ENCODE data around the gene NUAK2. TPM values are rescaled to one million over a fixed set of nuclear protein-coding genes. Genes with fewer than 3 reads are reported as not detected.

NUAK2 gene
- total RNA-seq, 2 experiments from 2014 or later = 5.3 to 9.1 TPM

DNA sequence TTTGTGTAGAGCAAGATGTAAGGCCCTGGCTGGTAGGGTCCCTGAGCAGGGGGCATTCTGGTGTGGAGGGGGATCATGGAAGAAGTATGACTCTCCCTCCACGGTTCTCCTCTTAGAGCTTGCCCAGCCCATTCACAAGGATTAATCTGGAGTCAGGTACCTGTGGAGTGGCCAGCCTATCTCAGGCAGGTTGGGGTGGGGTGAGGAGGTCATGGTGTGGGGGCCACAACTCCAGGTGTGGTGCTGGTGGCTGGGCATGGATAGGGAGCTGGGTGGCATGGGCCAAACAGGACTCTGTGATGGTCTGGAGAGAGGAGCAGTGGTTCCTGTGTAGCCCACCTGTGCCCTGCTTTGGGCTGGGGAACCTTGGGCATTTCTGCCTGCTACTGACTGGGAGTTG, 61.5 kb downstream of the NUAK2 start:
- ChIA-PET POLR2A (interaction anchor here (0.6 to 1.8 kb wide), 4 partner anchors 30 to 71 kb away, joined by 3 to 9 read pairs (median 4); no protein-coding TSS in a partner anchor), CTCF (ENCODE audit: unreplicated experiment) (interaction anchor here (8.0 kb wide), 1 partner anchor 32 kb away, joined by 48 read pairs; the partner anchor contains the start of gene TMCC2)
- H3K4me1 ChIP-seq (ENCODE audit: insufficient read depth, low read length, poor library complexity, severe bottlenecking) = peaks cover 45% of the 10 kb centered on the region
- no peak for DNase-seq (ENCODE audit: low spot score)
- no peak for TF ChIP-seq EZH2phosphoT487 (IDR thresholded peaks at IDR 0.05; ENCODE audit: borderline replicate concordance, low read depth, low read length)
- TF ChIP-seq, protein P1, sequence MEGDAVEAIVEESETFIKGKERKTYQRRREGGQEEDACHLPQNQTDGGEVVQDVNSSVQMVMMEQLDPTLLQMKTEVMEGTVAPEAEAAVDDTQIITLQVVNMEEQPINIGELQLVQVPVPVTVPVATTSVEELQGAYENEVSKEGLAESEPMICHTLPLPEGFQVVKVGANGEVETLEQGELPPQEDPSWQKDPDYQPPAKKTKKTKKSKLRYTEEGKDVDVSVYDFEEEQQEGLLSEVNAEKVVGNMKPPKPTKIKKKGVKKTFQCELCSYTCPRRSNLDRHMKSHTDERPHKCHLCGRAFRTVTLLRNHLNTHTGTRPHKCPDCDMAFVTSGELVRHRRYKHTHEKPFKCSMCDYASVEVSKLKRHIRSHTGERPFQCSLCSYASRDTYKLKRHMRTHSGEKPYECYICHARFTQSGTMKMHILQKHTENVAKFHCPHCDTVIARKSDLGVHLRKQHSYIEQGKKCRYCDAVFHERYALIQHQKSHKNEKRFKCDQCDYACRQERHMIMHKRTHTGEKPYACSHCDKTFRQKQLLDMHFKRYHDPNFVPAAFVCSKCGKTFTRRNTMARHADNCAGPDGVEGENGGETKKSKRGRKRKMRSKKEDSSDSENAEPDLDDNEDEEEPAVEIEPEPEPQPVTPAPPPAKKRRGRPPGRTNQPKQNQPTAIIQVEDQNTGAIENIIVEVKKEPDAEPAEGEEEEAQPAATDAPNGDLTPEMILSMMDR (conservative IDR thresholded peaks at IDR 0.05; ENCODE audit: low read length) = no peak
- 0 out of 2 replicates have a peak overlapping the region, but pooled peaks have one; percentile 23 for H3K4me2 ChIP-seq (ENCODE audit: low read length)
- H4K20me1 ChIP-seq (ENCODE audit: insufficient read depth, low read length) = no peaks in the 10 kb centered on the region
- H3K36me3 ChIP-seq (ENCODE audit: insufficient read depth, low read length) = no peaks in the 10 kb centered on the region
- no peak overlapping the region for H3K27ac ChIP-seq (ENCODE audit: low read depth, low read length, poor library complexity, severe bottlenecking)
- intact Hi-C loops (cut with micrococcal nuclease; ENCODE audit: unreplicated experiment) = loop anchor here (5.0 to 10.0 kb wide), 2 partner anchors 138 to 195 kb away; partner anchors contain the start of gene RBBP5
- H3K9me2 ChIP-seq (ENCODE audit: insufficient read depth, low read length) = no peaks in the 10 kb centered on the region
- H2AFZ ChIP-seq (ENCODE audit: low read length) = no peak overlapping the region
- H3K9me3 ChIP-seq (ENCODE audit: low read length) = no peaks in the 10 kb centered on the region
- BruUV-seq (replicated peaks) = no TSS peak
- no peaks in the 10 kb centered on the region for H3K79me2 ChIP-seq (ENCODE audit: insufficient read depth, low read depth, low read length)
- no peak overlapping the region for H3K4me3 ChIP-seq (ENCODE audit: low read depth, low read length, poor library complexity, severe bottlenecking)

DNA sequence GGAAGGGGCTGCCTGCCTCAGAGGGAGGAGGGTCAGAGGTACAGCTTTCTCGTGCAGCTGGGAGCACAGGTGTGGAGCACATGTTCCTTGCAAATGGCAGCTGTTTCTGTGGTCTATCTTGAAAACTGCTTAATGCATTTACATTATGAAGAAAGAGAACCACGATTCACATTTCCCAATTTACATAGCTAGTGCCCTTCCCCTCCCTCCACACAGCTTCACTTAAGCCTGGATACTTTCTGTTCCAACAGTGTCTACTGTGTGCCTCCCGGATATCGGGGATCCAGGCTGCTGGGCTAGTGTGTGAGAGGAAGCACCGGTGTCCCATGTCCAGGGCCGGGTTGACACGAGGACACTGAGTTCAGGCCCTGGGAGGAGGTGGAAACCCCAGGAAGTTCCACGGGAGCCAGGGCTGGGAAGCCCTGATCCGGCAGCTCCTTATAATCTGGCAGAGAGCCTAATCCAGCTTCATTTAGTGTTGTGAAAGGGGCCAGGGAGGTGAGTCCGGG, 62.2 kb downstream of the NUAK2 start:
- H3K4me3 ChIP-seq (ENCODE audit: low read depth, low read length, poor library complexity, severe bottlenecking) = no peak overlapping the region
- no peaks in the 10 kb centered on the region for H3K79me2 ChIP-seq (ENCODE audit: insufficient read depth, low read depth, low read length)
- H3K36me3 ChIP-seq (ENCODE audit: insufficient read depth, low read length) = no peaks in the 10 kb centered on the region
- POLR2A ChIA-PET = interaction anchor here (0.6 to 1.8 kb wide), 4 partner anchors 17 to 72 kb away, joined by 3 to 9 read pairs (median 4); no protein-coding TSS in a partner anchor
- H4K20me1 ChIP-seq (ENCODE audit: insufficient read depth, low read length) = no peaks in the 10 kb centered on the region
- intact Hi-C loops (cut with micrococcal nuclease; ENCODE audit: unreplicated experiment) = loop anchor here (5.0 to 10.0 kb wide), 2 partner anchors 137 to 195 kb away; partner anchors contain the start of gene RBBP5
- peaks cover 45% of the 10 kb centered on the region for H3K4me1 ChIP-seq (ENCODE audit: insufficient read depth, low read length, poor library complexity, severe bottlenecking)
- peak; percentile 74 for DNase-seq (ENCODE audit: low spot score)
- no TSS peak for BruUV-seq (replicated peaks)
- H2AFZ ChIP-seq (ENCODE audit: low read length) = no peak overlapping the region
- H3K9me3 ChIP-seq (ENCODE audit: low read length) = no peaks in the 10 kb centered on the region
- no peaks in the 10 kb centered on the region for H3K9me2 ChIP-seq (ENCODE audit: insufficient read depth, low read length)
- TF ChIP-seq, protein P1 (conservative IDR thresholded peaks at IDR 0.05; ENCODE audit: low read length) = no peak
- no peak for TF ChIP-seq EZH2phosphoT487 (IDR thresholded peaks at IDR 0.05; ENCODE audit: borderline replicate concordance, low read depth, low read length)
- H3K27ac ChIP-seq (ENCODE audit: low read depth, low read length, poor library complexity, severe bottlenecking) = peak overlapping the region; percentile 21
- CTCF ChIA-PET (ENCODE audit: unreplicated experiment) = interaction anchor here (0.6 to 8.0 kb wide), 3 partner anchors 31 to 139 kb away, joined by 3 to 48 read pairs (median 3); partner anchors contain the start of gene TMCC2
- H3K4me2 ChIP-seq (ENCODE audit: low read length) = peak overlapping the region; percentile 23

DNA sequence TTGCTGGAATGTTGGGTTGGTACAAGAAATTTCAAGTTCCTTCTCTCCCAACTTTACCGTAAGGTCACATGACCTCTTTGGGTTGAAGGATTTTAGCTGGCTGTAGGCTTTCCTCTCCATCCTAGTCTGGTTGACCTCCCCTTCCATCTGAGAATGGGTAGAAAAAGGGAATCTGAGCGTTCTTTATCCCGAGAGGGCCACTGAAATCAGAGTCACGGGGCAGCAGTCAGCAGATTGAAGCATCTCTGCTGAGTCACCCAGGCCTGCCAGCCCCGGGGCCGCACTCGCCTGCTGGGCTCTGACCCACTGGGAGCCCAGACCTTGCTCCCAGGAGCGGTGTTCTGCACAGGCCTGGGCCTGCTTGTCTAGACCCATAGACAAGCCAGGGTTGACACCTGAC, 62.8 kb downstream of the NUAK2 start:
- Histone ChIP-seq H2AFZ (ENCODE audit: low read length) (no peak overlapping the region), H3K79me2 (ENCODE audit: insufficient read depth, low read depth, low read length) (no peaks in the 10 kb centered on the region), H3K9me2 (ENCODE audit: insufficient read depth, low read length) (no peaks in the 10 kb centered on the region), H3K9me3 (ENCODE audit: low read length) (no peaks in the 10 kb centered on the region), H3K4me2 (ENCODE audit: low read length) (peak overlapping the region; percentile 23), H3K27ac (ENCODE audit: low read depth, low read length, poor library complexity, severe bottlenecking) (peak overlapping the region; percentile 21), H3K4me3 (ENCODE audit: low read depth, low read length, poor library complexity, severe bottlenecking) (no peak overlapping the region), H3K4me1 (ENCODE audit: insufficient read depth, low read length, poor library complexity, severe bottlenecking) (peaks cover 45% of the 10 kb centered on the region), H3K36me3 (ENCODE audit: insufficient read depth, low read length) (no peaks in the 10 kb centered on the region), H4K20me1 (ENCODE audit: insufficient read depth, low read length) (no peaks in the 10 kb centered on the region)
- BruUV-seq (replicated peaks) = no TSS peak
- CTCF ChIA-PET (ENCODE audit: unreplicated experiment) = interaction anchor here (0.6 to 8.0 kb wide), 4 partner anchors 12 to 138 kb away, joined by 3 to 48 read pairs (median 5); partner anchors contain the start of gene TMCC2
- POLR2A ChIA-PET = interaction anchor here (0.6 to 0.9 kb wide), 2 partner anchors 16 to 794 kb away, joined by 3 read pairs; no protein-coding TSS in a partner anchor
- intact Hi-C loops (cut with micrococcal nuclease; ENCODE audit: unreplicated experiment) = loop anchor here (5.0 to 10.0 kb wide), 2 partner anchors 136 to 194 kb away; partner anchors contain the start of gene RBBP5
- no peak for DNase-seq (ENCODE audit: low spot score)
- no peak for TF ChIP-seq EZH2phosphoT487 (IDR thresholded peaks at IDR 0.05; ENCODE audit: borderline replicate concordance, low read depth, low read length)
- TF ChIP-seq, protein P1 (conservative IDR thresholded peaks at IDR 0.05; ENCODE audit: low read length) = no peak

Measured in OCI-LY7 (cell line).